22Rv1 (cell line): ENCODE results near the gene WWOX.

Experiments used
- CTCF ChIP-seq: fragments of 450-650 bp; IDR thresholded peaks from 2 replicates; pipeline ENCODE4 v1.5.1; 2017; ENCODE audit warnings: mild to moderate bottlenecking
- ZFX ChIP-seq: fragments of 450-650 bp; IDR thresholded peaks from 2 replicates; pipeline ENCODE4 v1.6.1; 2017; ENCODE audit warnings: antibody characterized with exemption, borderline replicate concordance

- no peak for TF ChIP-seq CTCF
- TF ChIP-seq ZFX = no peak
Measured at GRCh38 chr16:78407191-78407590, 307.7 kb downstream of the WWOX start.
